ENCODE measurements around the gene MRPS15.
"Not testable (repeated sequence)": the region's sequence is repeated elsewhere in the genome, so short reads cannot be mapped to it uniquely, and the experiment has no call there.

MRPS15 gene

DNA sequence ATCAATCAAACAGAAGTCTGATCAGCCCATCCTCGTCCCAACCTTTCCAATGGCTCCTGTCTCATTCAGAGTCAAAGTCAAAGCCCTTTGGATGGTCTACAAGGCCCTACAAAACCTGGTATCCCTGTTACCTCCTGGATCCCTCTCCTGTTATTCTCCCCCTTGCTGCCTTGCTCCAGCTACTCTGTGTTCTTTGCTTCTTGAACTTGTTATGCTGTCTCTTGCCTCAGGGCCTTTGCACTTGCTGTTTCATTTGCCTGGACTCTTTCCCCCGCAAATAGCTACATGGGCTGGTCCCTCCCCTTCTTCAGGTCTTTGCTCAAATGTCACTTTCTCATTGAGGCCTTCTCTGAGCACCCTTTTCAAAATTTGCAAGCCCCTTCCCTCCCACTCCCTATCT, 19.9 kb upstream of the MRPS15 start:
- DNase-seq (ENCODE audit: low read depth in 2 of 2), result no peak

DNA sequence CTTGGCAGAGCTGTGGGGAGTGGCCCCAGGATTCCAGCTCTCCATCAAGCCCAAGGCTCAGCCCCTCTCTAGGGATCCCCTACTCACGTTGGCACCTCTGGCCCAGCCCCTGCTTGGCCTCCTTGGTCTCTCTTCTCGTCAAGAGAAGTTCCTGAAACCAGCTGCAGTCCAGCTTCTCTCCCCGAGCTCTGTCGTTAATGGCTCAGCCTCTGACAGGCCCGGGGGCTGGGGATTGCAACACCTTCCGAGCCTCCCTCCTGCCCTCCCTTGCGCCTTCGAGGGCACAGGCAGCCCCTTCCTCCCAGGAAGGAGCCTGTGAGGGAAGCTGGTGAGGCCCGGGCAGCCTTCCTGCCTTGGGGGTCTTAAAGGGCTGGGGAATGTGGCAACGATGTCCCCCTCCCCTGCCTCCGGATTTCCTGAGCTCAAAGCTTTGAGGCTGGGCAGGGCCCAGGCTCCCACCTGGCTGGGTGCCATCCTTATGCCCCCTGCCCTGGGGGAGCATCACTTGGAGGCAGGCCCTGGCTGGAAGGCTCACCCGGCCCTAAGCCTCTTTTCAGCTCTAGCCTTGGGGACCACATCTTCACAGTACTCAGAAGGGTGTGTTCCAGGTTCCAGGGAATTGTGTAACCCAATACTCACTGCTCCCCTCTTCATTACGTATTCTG, 18.7 kb upstream of the MRPS15 start, which contains the start of gene CSF3R:
TSS of gene CSF3R (minus strand) at position 190 of the 665 bp plus-strand sequence. CDS start 3,417 bp downstream, outside the sequence.
- DNase-seq (ENCODE audit: low read depth in 2 of 2), result no peak

GRCh38 chr1:36481771-36482723, 17.9 kb upstream of the MRPS15 start:
- no peak for DNase-seq (ENCODE audit: low read depth in 2 of 2)

- no peak for DNase-seq (ENCODE audit: low read depth in 2 of 2)
Observed at GRCh38 chr1:36481091-36481490, 16.9 kb upstream of the MRPS15 start.

DNA sequence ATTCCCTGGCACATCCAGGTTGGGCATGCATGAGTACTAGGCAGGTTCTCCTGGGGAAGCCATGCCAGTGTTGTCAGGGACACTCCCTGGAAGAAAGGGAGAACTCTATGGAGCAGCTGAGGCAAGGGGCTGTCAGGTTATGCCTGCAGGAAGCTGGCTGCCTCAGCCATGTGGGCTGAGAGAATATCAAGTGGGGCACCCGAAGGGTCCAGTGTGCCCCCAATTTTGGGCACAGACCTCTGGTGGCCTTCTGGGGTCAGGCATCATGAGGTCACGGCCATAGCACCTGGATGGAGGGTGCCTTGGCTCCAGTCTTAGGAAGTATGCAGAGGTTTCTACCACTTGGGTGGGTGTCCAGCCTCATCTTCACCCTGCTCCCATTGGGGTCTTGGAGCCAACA, 16.0 kb upstream of the MRPS15 start:
- DNase-seq (ENCODE audit: low read depth in 2 of 2), result no peak

- DNase-seq (ENCODE audit: low read depth in 2 of 2), result no peak
Observed at GRCh38 chr1:36479505-36480051, 15.4 kb upstream of the MRPS15 start.

DNA sequence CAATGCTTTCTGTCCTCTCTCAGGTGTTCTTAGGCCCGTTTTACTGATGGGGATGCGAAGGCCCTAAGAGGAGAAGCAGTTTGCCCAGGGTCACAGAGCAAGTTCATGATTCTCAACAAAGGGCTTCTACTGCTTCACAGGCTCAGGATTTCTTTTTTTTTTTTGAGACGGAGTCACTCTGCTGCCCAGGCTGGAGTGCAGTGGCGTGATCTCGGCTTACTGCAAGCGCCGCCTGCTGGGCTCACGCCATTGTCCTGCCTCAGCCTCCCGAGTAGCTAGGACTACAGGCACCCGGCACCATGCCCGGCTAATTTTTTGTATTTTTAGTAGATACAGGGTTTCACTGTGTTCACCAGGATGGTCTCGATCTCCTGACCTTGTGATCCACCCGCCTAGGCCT, 13.4 kb upstream of the MRPS15 start:
- DNase-seq (ENCODE audit: low read depth in 2 of 2), result not testable (repeated sequence)

DNA sequence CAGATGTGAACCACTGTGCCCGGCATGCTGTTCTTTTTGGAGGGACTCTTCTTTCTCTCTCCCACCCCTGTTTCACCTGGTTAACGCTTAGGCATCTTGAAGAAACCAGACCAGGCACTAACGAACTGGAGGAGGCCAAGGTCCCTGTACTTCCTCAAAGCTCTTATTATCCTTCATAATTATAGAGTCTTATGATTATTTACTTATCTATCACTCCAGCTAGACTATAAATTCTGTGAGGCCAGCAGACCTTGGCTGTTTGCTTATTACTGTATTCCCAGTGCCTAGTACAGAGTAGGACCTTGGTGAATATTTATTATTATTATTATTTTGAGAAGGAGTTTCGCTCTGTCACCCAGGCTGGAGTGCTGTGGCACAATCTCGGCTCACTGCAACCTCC, 12.8 kb upstream of the MRPS15 start:
- DNase-seq (ENCODE audit: low read depth in 2 of 2), result no peak

DNA sequence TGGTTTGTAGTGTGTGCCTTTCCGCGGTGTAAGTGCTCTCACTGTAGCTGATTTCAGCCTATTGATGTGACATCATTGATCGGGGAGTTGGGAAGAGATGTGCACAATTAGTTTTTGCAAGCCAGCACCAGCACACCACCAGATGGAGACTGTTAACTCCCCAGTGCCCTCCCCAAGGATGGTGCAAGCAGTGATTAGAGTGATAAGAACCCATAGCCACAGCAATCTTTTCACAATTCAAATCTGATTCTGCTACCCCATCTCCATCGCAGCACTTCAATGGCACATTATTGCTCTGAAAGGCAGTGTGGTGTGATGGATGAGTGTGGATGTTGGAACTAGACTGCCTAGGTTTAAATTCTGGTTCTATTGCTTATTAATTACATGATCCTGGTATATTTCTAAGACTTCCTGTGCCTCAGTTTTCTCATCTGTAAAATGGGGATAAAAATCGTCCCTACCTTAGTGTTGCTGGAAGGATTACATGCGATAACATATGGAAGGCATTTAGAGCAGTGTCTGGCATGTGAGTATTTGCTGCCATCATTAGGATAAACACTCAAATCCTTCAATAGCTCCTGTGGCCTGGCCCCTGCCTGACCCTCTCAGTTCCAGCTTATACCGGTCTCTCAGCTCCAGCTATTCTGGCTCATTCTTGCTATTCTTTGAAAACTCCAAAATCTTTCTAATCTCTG, 11.9 kb upstream of the MRPS15 start:
- no peak for DNase-seq (ENCODE audit: low read depth in 2 of 2)

DNA sequence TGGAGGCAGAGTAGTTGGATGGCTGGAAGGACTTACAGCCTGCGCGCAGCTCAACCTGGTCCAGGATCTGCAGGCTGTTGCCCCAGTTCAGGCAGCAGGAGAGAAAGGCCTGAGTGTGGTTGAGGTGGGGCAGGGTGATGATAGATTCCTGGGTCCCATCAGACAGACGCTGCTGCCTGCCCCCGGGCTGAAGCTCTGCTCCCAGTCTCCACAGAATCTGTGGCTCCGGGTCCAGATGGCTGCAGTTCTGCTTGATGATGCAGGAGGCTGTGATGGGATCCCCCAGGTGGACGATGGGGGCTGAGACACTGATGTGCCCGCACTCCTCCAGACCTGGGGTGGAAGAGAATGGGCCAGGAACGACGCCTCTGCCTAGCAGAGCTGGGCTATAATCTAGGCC, 11.2 kb upstream of the MRPS15 start:
- DNase-seq (ENCODE audit: low read depth in 2 of 2), result no peak

- no peak for DNase-seq (ENCODE audit: low read depth in 2 of 2)
Observed at GRCh38 chr1:36472656-36473055, 8.5 kb upstream of the MRPS15 start.

GRCh38 chr1:36471830-36472641, 7.9 kb upstream of the MRPS15 start:
- DNase-seq (ENCODE audit: low read depth in 2 of 2), result no peak

- DNase-seq (ENCODE audit: low read depth in 2 of 2), result no peak
Observed at GRCh38 chr1:36469163-36469562, 5.0 kb upstream of the MRPS15 start.

- DNase-seq (ENCODE audit: low read depth in 2 of 2), result no peak
Observed at GRCh38 chr1:36467700-36468455, 3.7 kb upstream of the MRPS15 start.

DNA sequence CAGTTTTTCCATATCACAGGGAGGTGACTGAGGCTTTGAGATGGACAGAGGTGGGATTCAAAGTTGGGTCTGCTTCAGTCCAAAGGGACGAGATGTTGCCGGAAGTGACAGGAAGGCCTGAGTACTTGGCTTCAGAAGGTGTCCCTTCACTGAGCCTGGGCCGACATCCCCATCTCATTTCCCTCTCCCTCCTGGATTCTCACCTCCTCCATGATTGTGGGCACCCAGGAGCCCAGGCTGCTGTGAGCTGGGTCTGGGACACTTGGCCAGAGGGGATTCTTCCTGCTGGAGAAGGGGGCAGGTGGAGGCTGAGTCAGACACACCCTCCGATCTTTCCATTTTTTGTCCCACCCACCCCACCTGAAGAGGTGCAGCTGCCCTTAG, 2.8 kb upstream of the MRPS15 start:
- no peak for DNase-seq (ENCODE audit: low read depth in 2 of 2)

GRCh38 chr1:36466370-36467026, 2.3 kb upstream of the MRPS15 start:
- DNase-seq (ENCODE audit: low read depth in 2 of 2), result no peak

GRCh38 chr1:36465731-36466369, 1.7 kb upstream of the MRPS15 start:
- no peak for DNase-seq (ENCODE audit: low read depth in 2 of 2)

GRCh38 chr1:36464605-36465393, 615 bp upstream of the MRPS15 start:
- DNase-seq (ENCODE audit: low read depth in 2 of 2), result no peak

GRCh38 chr1:36463463-36463802, 751 bp downstream of the MRPS15 start:
- DNase-seq (ENCODE audit: low read depth in 2 of 2), result no peak
